Measurements from ENCODE around the gene KDM8.

The KDM8 gene

DNA sequence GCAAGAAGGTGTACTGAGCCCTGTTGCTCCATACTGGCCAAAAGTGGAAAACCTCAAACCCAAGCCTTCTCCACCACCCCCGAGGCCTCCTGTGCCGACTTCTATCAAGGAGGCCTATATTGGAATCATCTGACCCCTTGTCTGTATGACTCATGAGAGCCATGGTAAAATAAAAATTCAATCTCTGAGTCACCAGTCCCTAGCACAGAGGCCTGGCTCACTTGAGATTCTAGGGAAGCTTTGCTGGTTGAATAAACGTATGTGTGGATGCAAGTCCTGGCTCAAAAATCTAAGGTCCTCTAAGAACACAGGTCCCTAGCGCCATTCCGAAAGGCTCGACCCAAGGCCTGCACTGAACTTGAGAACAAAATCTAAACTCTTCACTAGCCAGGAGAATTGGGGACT, 50.2 kb downstream of the KDM8 start:
- Histone ChIP-seq H3K9me3 (replicated peaks; ENCODE audit: insufficient read depth, low read length) (no peaks in the 10 kb centered on the region), H3K4me3 (ENCODE audit: low read length) (no peak overlapping the region), H3K4me1 (ENCODE audit: low read length) (peaks cover 17% of the 10 kb centered on the region), H3K79me2 (ENCODE audit: low read length) (no peaks in the 10 kb centered on the region), H3K9me2 (replicated peaks; ENCODE audit: insufficient read depth, low read length) (no peaks in the 10 kb centered on the region), H3F3A (ENCODE audit: insufficient read depth, low read length) (peaks cover 13% of the 10 kb centered on the region), H2AFZ (ENCODE audit: low read length) (no peak overlapping the region), H3K9ac (ENCODE audit: low read length) (no peak overlapping the region), H4K20me1 (ENCODE audit: insufficient read depth, low read length) (no peaks in the 10 kb centered on the region), H3K4me2 (ENCODE audit: low read depth, low read length) (no peak overlapping the region), H3K27ac (ENCODE audit: low read length) (no peak overlapping the region), H3K27me3 (replicated peaks; ENCODE audit: insufficient read depth, low read length) (no peaks in the 10 kb centered on the region), H3K36me3 (replicated peaks; ENCODE audit: insufficient read depth, low read length) (no peaks in the 10 kb centered on the region)
- TF ChIP-seq EZH2 (optimal IDR thresholded peaks at IDR 0.05; ENCODE audit: low read depth, low read length) (no peak), EZH2phosphoT487 (IDR thresholded peaks at IDR 0.05; ENCODE audit: low read length) (no peak)
- TF ChIP-seq, protein P1, sequence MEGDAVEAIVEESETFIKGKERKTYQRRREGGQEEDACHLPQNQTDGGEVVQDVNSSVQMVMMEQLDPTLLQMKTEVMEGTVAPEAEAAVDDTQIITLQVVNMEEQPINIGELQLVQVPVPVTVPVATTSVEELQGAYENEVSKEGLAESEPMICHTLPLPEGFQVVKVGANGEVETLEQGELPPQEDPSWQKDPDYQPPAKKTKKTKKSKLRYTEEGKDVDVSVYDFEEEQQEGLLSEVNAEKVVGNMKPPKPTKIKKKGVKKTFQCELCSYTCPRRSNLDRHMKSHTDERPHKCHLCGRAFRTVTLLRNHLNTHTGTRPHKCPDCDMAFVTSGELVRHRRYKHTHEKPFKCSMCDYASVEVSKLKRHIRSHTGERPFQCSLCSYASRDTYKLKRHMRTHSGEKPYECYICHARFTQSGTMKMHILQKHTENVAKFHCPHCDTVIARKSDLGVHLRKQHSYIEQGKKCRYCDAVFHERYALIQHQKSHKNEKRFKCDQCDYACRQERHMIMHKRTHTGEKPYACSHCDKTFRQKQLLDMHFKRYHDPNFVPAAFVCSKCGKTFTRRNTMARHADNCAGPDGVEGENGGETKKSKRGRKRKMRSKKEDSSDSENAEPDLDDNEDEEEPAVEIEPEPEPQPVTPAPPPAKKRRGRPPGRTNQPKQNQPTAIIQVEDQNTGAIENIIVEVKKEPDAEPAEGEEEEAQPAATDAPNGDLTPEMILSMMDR (IDR thresholded peaks at IDR 0.05; ENCODE audit: low read length): no peak
- no peak for DNase-seq

DNA sequence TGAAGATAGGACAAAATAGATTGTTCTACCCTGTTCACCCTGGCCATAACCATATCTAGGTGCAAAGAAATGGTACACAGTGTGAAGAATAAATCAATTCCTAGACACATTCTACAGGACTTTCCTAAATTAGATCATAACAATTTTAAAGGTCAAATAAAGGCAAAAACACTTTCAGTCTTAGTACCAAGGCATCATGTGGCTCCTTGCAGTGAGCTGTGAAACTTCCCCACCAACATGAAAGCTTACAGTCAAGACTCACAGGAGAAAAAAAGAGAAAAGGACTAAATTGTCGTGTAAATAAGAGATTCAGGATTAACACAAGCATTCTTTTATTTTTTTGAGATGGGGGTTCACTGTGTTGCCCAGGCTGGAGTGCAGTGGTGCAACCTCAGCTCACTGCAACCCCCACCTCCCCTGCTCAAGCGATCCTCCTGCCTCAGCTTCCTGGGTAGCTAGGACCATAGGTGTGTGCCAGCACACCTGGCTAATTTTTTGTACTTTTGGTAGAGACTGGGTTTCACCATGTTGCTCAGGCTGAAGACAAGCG, 51.0 kb downstream of the KDM8 start:
- TF ChIP-seq EZH2 (optimal IDR thresholded peaks at IDR 0.05; ENCODE audit: low read depth, low read length) (no peak), EZH2phosphoT487 (IDR thresholded peaks at IDR 0.05; ENCODE audit: low read length) (no peak)
- TF ChIP-seq, protein P1 (IDR thresholded peaks at IDR 0.05; ENCODE audit: low read length): no peak
- Histone ChIP-seq H3K79me2 (ENCODE audit: low read length) (no peaks in the 10 kb centered on the region), H3K4me1 (ENCODE audit: low read length) (peaks cover 17% of the 10 kb centered on the region), H3F3A (ENCODE audit: insufficient read depth, low read length) (peaks cover 13% of the 10 kb centered on the region), H3K9me3 (replicated peaks; ENCODE audit: insufficient read depth, low read length) (no peaks in the 10 kb centered on the region), H3K4me3 (ENCODE audit: low read length) (no peak overlapping the region), H3K36me3 (replicated peaks; ENCODE audit: insufficient read depth, low read length) (no peaks in the 10 kb centered on the region), H2AFZ (ENCODE audit: low read length) (no peak overlapping the region; the same call in 1 of the 2 replicates), H3K4me2 (ENCODE audit: low read depth, low read length) (peak overlapping the region; percentile 52; the same call in 1 of the 2 replicates), H3K27ac (ENCODE audit: low read length) (peak overlapping the region; percentile 64; the same call in 1 of the 2 replicates), H3K9me2 (replicated peaks; ENCODE audit: insufficient read depth, low read length) (no peaks in the 10 kb centered on the region), H3K27me3 (replicated peaks; ENCODE audit: insufficient read depth, low read length) (no peaks in the 10 kb centered on the region), H4K20me1 (ENCODE audit: insufficient read depth, low read length) (no peaks in the 10 kb centered on the region), H3K9ac (ENCODE audit: low read length) (no peak overlapping the region)
- peak; percentile 70 for DNase-seq

- TF ChIP-seq EZH2 (optimal IDR thresholded peaks at IDR 0.05; ENCODE audit: low read depth, low read length) (no peak), EZH2phosphoT487 (IDR thresholded peaks at IDR 0.05; ENCODE audit: low read length) (no peak)
- TF ChIP-seq, protein P1 (IDR thresholded peaks at IDR 0.05; ENCODE audit: low read length): no peak
- no peak for DNase-seq
- Histone ChIP-seq H3K4me3 (ENCODE audit: low read length) (no peak overlapping the region), H3K27me3 (replicated peaks; ENCODE audit: insufficient read depth, low read length) (no peaks in the 10 kb centered on the region), H3K27ac (ENCODE audit: low read length) (no peak overlapping the region), H3K4me1 (ENCODE audit: low read length) (peaks cover 17% of the 10 kb centered on the region), H3K36me3 (replicated peaks; ENCODE audit: insufficient read depth, low read length) (no peaks in the 10 kb centered on the region), H3K9ac (ENCODE audit: low read length) (no peak overlapping the region), H3K9me3 (replicated peaks; ENCODE audit: insufficient read depth, low read length) (no peaks in the 10 kb centered on the region), H2AFZ (ENCODE audit: low read length) (no peak overlapping the region), H3K4me2 (ENCODE audit: low read depth, low read length) (no peak overlapping the region), H3K79me2 (ENCODE audit: low read length) (no peaks in the 10 kb centered on the region), H3K9me2 (replicated peaks; ENCODE audit: insufficient read depth, low read length) (no peaks in the 10 kb centered on the region), H4K20me1 (ENCODE audit: insufficient read depth, low read length) (no peaks in the 10 kb centered on the region), H3F3A (ENCODE audit: insufficient read depth, low read length) (peaks cover 13% of the 10 kb centered on the region)
Observed at GRCh38 chr16:27256861-27257260, 53.5 kb downstream of the KDM8 start.
